OCI-LY3 (cell line): Measurements from ENCODE around the gene KCTD21.

ENCODE experiments used
- EZH2phosphoT487 ChIP-seq: fragments of 200-600 bp; shearing (Covaris generic); IDR thresholded peaks from 2 replicates; pipeline ENCODE4 v1.6.1; 2018; ENCODE audit warnings: antibody characterized with exemption, mixed run types, low read depth
- TF ChIP-seq, protein P1 (sequence below): fragments of 200-600, 300-600 bp; sonication (generic); IDR thresholded peaks from 2 replicates; pipeline ENCODE4 v1.5.1; 2014; ENCODE audit warnings: antibody characterized with exemption, low read length, low read depth

DNA sequence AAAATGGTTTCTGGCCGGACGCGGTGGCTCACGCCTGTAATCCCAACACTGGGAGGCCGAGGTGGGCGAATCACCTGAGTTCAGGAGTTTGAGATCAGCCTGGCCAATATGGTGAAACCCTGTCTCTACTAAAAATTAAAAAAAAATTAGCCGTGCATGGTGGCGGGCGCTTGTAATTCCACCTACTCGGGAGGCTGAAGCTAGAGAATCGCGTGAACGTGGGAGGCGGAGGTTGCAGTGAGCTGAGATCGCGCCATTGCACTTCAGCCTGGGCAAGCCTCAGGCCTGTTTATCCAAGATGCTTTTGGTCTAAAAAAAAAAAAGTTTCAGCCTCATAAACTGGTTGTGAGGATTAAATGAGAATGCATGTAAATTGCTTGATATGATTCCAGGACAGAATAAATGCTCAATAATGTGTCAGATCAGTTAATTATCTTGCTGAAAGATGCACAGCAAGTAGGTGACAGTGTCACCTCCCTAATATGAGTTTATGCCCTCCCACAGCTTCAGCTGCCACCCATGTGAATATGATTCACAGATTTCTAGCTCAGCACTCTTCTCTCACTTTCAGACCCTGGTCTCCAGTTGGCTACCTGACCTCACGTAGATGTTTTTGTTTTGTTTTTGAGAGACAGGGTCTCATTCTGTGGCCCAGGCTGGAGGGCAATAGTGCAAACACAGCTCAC lies 47.9 kb downstream of the KCTD21 start:
- TF ChIP-seq, protein P1, sequence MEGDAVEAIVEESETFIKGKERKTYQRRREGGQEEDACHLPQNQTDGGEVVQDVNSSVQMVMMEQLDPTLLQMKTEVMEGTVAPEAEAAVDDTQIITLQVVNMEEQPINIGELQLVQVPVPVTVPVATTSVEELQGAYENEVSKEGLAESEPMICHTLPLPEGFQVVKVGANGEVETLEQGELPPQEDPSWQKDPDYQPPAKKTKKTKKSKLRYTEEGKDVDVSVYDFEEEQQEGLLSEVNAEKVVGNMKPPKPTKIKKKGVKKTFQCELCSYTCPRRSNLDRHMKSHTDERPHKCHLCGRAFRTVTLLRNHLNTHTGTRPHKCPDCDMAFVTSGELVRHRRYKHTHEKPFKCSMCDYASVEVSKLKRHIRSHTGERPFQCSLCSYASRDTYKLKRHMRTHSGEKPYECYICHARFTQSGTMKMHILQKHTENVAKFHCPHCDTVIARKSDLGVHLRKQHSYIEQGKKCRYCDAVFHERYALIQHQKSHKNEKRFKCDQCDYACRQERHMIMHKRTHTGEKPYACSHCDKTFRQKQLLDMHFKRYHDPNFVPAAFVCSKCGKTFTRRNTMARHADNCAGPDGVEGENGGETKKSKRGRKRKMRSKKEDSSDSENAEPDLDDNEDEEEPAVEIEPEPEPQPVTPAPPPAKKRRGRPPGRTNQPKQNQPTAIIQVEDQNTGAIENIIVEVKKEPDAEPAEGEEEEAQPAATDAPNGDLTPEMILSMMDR: no peak
- no peak for TF ChIP-seq EZH2phosphoT487
